Measurements from ENCODE around the gene MRPL54.

MRPL54 gene

GRCh38 chr19:3773814-3774515, 11.5 kb downstream of the MRPL54 start:
- TF ChIP-seq SPI1 (IDR thresholded peaks at IDR 0.05; ENCODE audit: borderline replicate concordance, low read depth) (no peak), GABPA (IDR thresholded peaks at IDR 0.05; ENCODE audit: low read depth) (no peak), REST (IDR thresholded peaks at IDR 0.05; ENCODE audit: insufficient replicate concordance, low read depth) (no peak), CTCF (IDR thresholded peaks at IDR 0.05; ENCODE audit: insufficient read depth, low read length) (no peak), POLR2AphosphoS5 (IDR thresholded peaks at IDR 0.05; ENCODE audit: low read depth) (no peak)
- H3K27me3 ChIP-seq (ENCODE audit: insufficient read depth, poor library complexity, severe bottlenecking), result no peaks in the 10 kb centered on the region
- no peak for DNase-seq (ENCODE audit: low read depth in 1 of 2, low spot score in 1 of 2)

GRCh38 chr19:3774621-3775373, 12.3 kb downstream of the MRPL54 start:
- no peak overlapping the region for H3K27ac ChIP-seq (replicated peaks)
- no peak overlapping the region for H3K4me3 ChIP-seq (replicated peaks; ENCODE audit: insufficient read depth, low read length)
- DNase-seq (ENCODE audit: low read depth in 1 of 2, low spot score in 1 of 2), result no peak
- no peaks in the 10 kb centered on the region for H3K27me3 ChIP-seq (ENCODE audit: insufficient read depth, poor library complexity, severe bottlenecking)
- TF ChIP-seq GABPA (IDR thresholded peaks at IDR 0.05; ENCODE audit: low read depth) (no peak), REST (IDR thresholded peaks at IDR 0.05; ENCODE audit: insufficient replicate concordance, low read depth) (no peak), SPI1 (IDR thresholded peaks at IDR 0.05; ENCODE audit: borderline replicate concordance, low read depth) (no peak), CTCF (IDR thresholded peaks at IDR 0.05; ENCODE audit: insufficient read depth, low read length) (no peak), POLR2AphosphoS5 (IDR thresholded peaks at IDR 0.05; ENCODE audit: low read depth) (no peak)

More at GRCh38 chr19:3773814-3774515, 11.5 kb downstream of the MRPL54 start:
- Histone ChIP-seq H3K4me3 (replicated peaks; ENCODE audit: insufficient read depth, low read length) (no peak overlapping the region), H3K27ac (replicated peaks) (no peak overlapping the region)

- no peak for DNase-seq (ENCODE audit: low read depth in 1 of 2, low spot score in 1 of 2)
- Histone ChIP-seq H3K27ac (replicated peaks) (no peak overlapping the region), H3K27me3 (ENCODE audit: insufficient read depth, poor library complexity, severe bottlenecking) (no peaks in the 10 kb centered on the region), H3K4me3 (replicated peaks; ENCODE audit: insufficient read depth, low read length) (no peak overlapping the region)
- TF ChIP-seq REST (IDR thresholded peaks at IDR 0.05; ENCODE audit: insufficient replicate concordance, low read depth) (no peak), POLR2AphosphoS5 (IDR thresholded peaks at IDR 0.05; ENCODE audit: low read depth) (no peak), GABPA (IDR thresholded peaks at IDR 0.05; ENCODE audit: low read depth) (no peak), SPI1 (IDR thresholded peaks at IDR 0.05; ENCODE audit: borderline replicate concordance, low read depth) (no peak), CTCF (IDR thresholded peaks at IDR 0.05; ENCODE audit: insufficient read depth, low read length) (no peak)
Measured at GRCh38 chr19:3775374-3775711, 12.9 kb downstream of the MRPL54 start.

Data from HL-60 (cell line).